D721Med (cell line): ENCODE measurements around the gene SPTBN2.

Experiments
- DNase-seq: peaks from one replicate; pipeline ENCODE4 v3.0.0; 2011; ENCODE audit warnings: low spot score; ENCODE audit not compliant: insufficient read length
- FAIRE-seq: peaks from 2 replicates; lab custom pipeline; 2011; peaks lifted over from hg19 to GRCh38; lab: Jason Lieb, UNC
- CTCF ChIP-seq: IDR thresholded peaks from 2 replicates; pipeline ENCODE4 v1.5.1; 2012; ENCODE audit warnings: mild to moderate bottlenecking, control low read depth; ENCODE audit not compliant: insufficient read depth; ENCODE audit errors: missing control alignments

The SPTBN2 gene

GRCh38 chr11:66688561-66689534 is 40.2 kb downstream of the SPTBN2 start:
- no peak for TF ChIP-seq CTCF
- FAIRE-seq: no peak
- no peak for DNase-seq

- TF ChIP-seq CTCF: no peak
- no peak for DNase-seq
- FAIRE-seq: no peak
Measured at GRCh38 chr11:66687831-66688281, 41.2 kb downstream of the SPTBN2 start.

- no peak for FAIRE-seq
- DNase-seq: no peak
Measured at GRCh38 chr11:66686801-66687750, 41.9 kb downstream of the SPTBN2 start.

GRCh38 chr11:66686100-66686785 is 42.8 kb downstream of the SPTBN2 start:
- no peak for TF ChIP-seq CTCF
- DNase-seq (no peak), FAIRE-seq (no peak)

More at GRCh38 chr11:66686801-66687750, 41.9 kb downstream of the SPTBN2 start:
- no peak for TF ChIP-seq CTCF

- no peak for FAIRE-seq
- DNase-seq: no peak
- TF ChIP-seq CTCF: no peak
Measured at GRCh38 chr11:66685276-66686099, 43.5 kb downstream of the SPTBN2 start.

- FAIRE-seq: no peak
- no peak for TF ChIP-seq CTCF
- DNase-seq: no peak
Measured at GRCh38 chr11:66684635-66685034, 44.4 kb downstream of the SPTBN2 start.
